GM19455 (cell line): ENCODE results near the gene MYO5B.
"Not testable (repeated sequence)": the region's sequence is repeated elsewhere in the genome, so short reads cannot be mapped to it uniquely, and the experiment has no call there.

ENCODE experiments used
- ATAC-seq: cut with Tn5 transposase; IDR thresholded peaks from one replicate; pipeline ENCODE4 v1.9.1; 2021; ENCODE audit not compliant: unreplicated experiment

Gene MYO5B

GRCh38 chr18:49842656-49843055 lies 352.3 kb downstream of the MYO5B start:
- no peak for ATAC-seq

GRCh38 chr18:49841236-49842217 lies 353.4 kb downstream of the MYO5B start:
- ATAC-seq, result no peak

- no peak for ATAC-seq
Measured at GRCh38 chr18:49839012-49839411, 355.9 kb downstream of the MYO5B start.

- ATAC-seq, result no peak
Measured at GRCh38 chr18:49838381-49838780, 356.6 kb downstream of the MYO5B start.

GRCh38 chr18:49837889-49838288 lies 357.1 kb downstream of the MYO5B start:
- no peak for ATAC-seq

- ATAC-seq, result not testable (repeated sequence)
Measured at GRCh38 chr18:49837316-49837835, 357.6 kb downstream of the MYO5B start.

GRCh38 chr18:49835405-49835804 lies 359.5 kb downstream of the MYO5B start:
- ATAC-seq, result no peak

- ATAC-seq, result no peak
Measured at GRCh38 chr18:49834258-49834657, 360.7 kb downstream of the MYO5B start.

GRCh38 chr18:49833814-49834213 lies 361.1 kb downstream of the MYO5B start:
- no peak for ATAC-seq

GRCh38 chr18:49832221-49832647 lies 362.7 kb downstream of the MYO5B start:
- ATAC-seq, result no peak

- no peak for ATAC-seq
Measured at GRCh38 chr18:49827996-49828395, 367.0 kb downstream of the MYO5B start.

GRCh38 chr18:49819823-49820671 lies 374.9 kb downstream of the MYO5B start:
- no peak for ATAC-seq

GRCh38 chr18:49819071-49819662 lies 375.8 kb downstream of the MYO5B start:
- no peak for ATAC-seq

- ATAC-seq, result no peak
Measured at GRCh38 chr18:49817947-49818346, 377.0 kb downstream of the MYO5B start.

GRCh38 chr18:49815927-49816326 lies 379.0 kb downstream of the MYO5B start:
- ATAC-seq, result no peak

GRCh38 chr18:49814147-49814499 lies 380.8 kb downstream of the MYO5B start:
- peak; percentile 26 for ATAC-seq

GRCh38 chr18:49813319-49814146 lies 381.4 kb downstream of the MYO5B start, which contains the start of gene ACAA2:
Gene ACAA2 (minus strand): TSS chr18:49813533. CDS start chr18:49813484, 49 bp downstream.
- ATAC-seq, result peak; percentile 83

- ATAC-seq, result peak; percentile 31
Measured at GRCh38 chr18:49813069-49813318, 382.0 kb downstream of the MYO5B start.

GRCh38 chr18:49812286-49813068 lies 382.5 kb downstream of the MYO5B start:
- no peak for ATAC-seq
